ENCODE data around the gene FLYWCH1. TPM values are rescaled to one million over a fixed set of nuclear protein-coding genes. Genes with fewer than 3 reads are reported as not detected.

FLYWCH1 gene
- total RNA-seq, 1 donor from 2014 or later: 5.1 TPM

GRCh38 chr16:2896480-2897010 lies 15.2 kb upstream of the FLYWCH1 start:
- H3K36me3 ChIP-seq: no peaks in the 10 kb centered on the region

GRCh38 chr16:2897110-2897509 lies 14.6 kb upstream of the FLYWCH1 start:
- no peak overlapping the region for H3K4me3 ChIP-seq
- no peak for DNase-seq (ENCODE audit: low spot score)
- TF ChIP-seq EZH2phosphoT487 (IDR thresholded peaks at IDR 0.05): no peak
- no peak for TF ChIP-seq CTCF (IDR thresholded peaks at IDR 0.05)
- no peak for TF ChIP-seq EZH2 (IDR thresholded peaks at IDR 0.05)
- H2AFZ ChIP-seq (replicated peaks): no peak overlapping the region
- H3K9me3 ChIP-seq (ENCODE audit: low read depth): no peaks in the 10 kb centered on the region
- Mint-ChIP-seq H3K27ac (no peak overlapping the region), H3K4me3 (no peak overlapping the region), H3K4me1 (peaks cover 7% of the 10 kb centered on the region), H3K9me3 (no peaks in the 10 kb centered on the region), H3K36me3 (no peaks in the 10 kb centered on the region), H3K27me3 (ENCODE audit: insufficient read depth, low read depth) (no peaks in the 10 kb centered on the region)
- peaks cover 10% of the 10 kb centered on the region for H3K4me1 ChIP-seq
- no peak overlapping the region for H3K27ac ChIP-seq
- no peaks in the 10 kb centered on the region for H3K36me3 ChIP-seq
- no peak overlapping the region for H3K9ac ChIP-seq
- no peak overlapping the region for H3K4me2 ChIP-seq
- no peaks in the 10 kb centered on the region for H3K79me2 ChIP-seq (ENCODE audit: low read depth)
- peaks cover 11% of the 10 kb centered on the region for H4K20me1 ChIP-seq (ENCODE audit: low read depth)
- peaks cover 3% of the 10 kb centered on the region for H3F3A ChIP-seq (ENCODE audit: low read depth)
- no peaks in the 10 kb centered on the region for H3K27me3 ChIP-seq

More at GRCh38 chr16:2896480-2897010, 15.2 kb upstream of the FLYWCH1 start:
- Histone ChIP-seq H3F3A (ENCODE audit: low read depth) (peaks cover 3% of the 10 kb centered on the region), H3K4me2 (no peak overlapping the region), H3K4me3 (no peak overlapping the region), H4K20me1 (ENCODE audit: low read depth) (peaks cover 11% of the 10 kb centered on the region), H3K79me2 (ENCODE audit: low read depth) (no peaks in the 10 kb centered on the region), H3K27ac (no peak overlapping the region), H3K27me3 (no peaks in the 10 kb centered on the region), H3K9me3 (ENCODE audit: low read depth) (no peaks in the 10 kb centered on the region), H3K4me1 (peaks cover 10% of the 10 kb centered on the region), H3K9ac (no peak overlapping the region), H2AFZ (replicated peaks) (no peak overlapping the region)
- DNase-seq (ENCODE audit: low spot score): no peak
- H3K4me3 Mint-ChIP-seq: no peak overlapping the region
- no peaks in the 10 kb centered on the region for H3K27me3 Mint-ChIP-seq (ENCODE audit: insufficient read depth, low read depth)
- no peaks in the 10 kb centered on the region for H3K36me3 Mint-ChIP-seq
- TF ChIP-seq EZH2phosphoT487 (IDR thresholded peaks at IDR 0.05): no peak
- H3K9me3 Mint-ChIP-seq: no peaks in the 10 kb centered on the region
- peaks cover 7% of the 10 kb centered on the region for H3K4me1 Mint-ChIP-seq
- H3K27ac Mint-ChIP-seq: no peak overlapping the region

- H3K36me3 ChIP-seq: no peaks in the 10 kb centered on the region
- no peaks in the 10 kb centered on the region for H3K9me3 ChIP-seq (ENCODE audit: low read depth)
- Mint-ChIP-seq H3K27me3 (ENCODE audit: insufficient read depth, low read depth) (no peaks in the 10 kb centered on the region), H3K27ac (peak overlapping the region; percentile 62), H3K4me3 (peak overlapping the region; percentile 66), H3K4me1 (peaks cover 11% of the 10 kb centered on the region), H3K9me3 (no peaks in the 10 kb centered on the region), H3K36me3 (no peaks in the 10 kb centered on the region)
- H3F3A ChIP-seq (ENCODE audit: low read depth): peaks cover 13% of the 10 kb centered on the region
- no peak overlapping the region for H3K9ac ChIP-seq
- H3K4me2 ChIP-seq: no peak overlapping the region
- H3K4me3 ChIP-seq: no peak overlapping the region
- no peak for TF ChIP-seq CTCF (IDR thresholded peaks at IDR 0.05)
- no peak for TF ChIP-seq EZH2 (IDR thresholded peaks at IDR 0.05)
- TF ChIP-seq EZH2phosphoT487 (IDR thresholded peaks at IDR 0.05): no peak
- H3K27ac ChIP-seq: no peak overlapping the region
- peak; percentile 52 for DNase-seq (ENCODE audit: low spot score)
- H2AFZ ChIP-seq (replicated peaks): no peak overlapping the region
- peaks cover 11% of the 10 kb centered on the region for H4K20me1 ChIP-seq (ENCODE audit: low read depth)
- H3K79me2 ChIP-seq (ENCODE audit: low read depth): no peaks in the 10 kb centered on the region
- no peaks in the 10 kb centered on the region for H3K27me3 ChIP-seq
- peaks cover 10% of the 10 kb centered on the region for H3K4me1 ChIP-seq
Measured at GRCh38 chr16:2898831-2899563, 12.7 kb upstream of the FLYWCH1 start.

- Histone ChIP-seq H3K79me2 (ENCODE audit: low read depth) (no peaks in the 10 kb centered on the region), H3K4me2 (no peak overlapping the region), H3K9me3 (ENCODE audit: low read depth) (no peaks in the 10 kb centered on the region), H3F3A (ENCODE audit: low read depth) (peaks cover 14% of the 10 kb centered on the region), H2AFZ (replicated peaks) (no peak overlapping the region), H3K27me3 (no peaks in the 10 kb centered on the region), H3K9ac (no peak overlapping the region), H4K20me1 (ENCODE audit: low read depth) (peaks cover 11% of the 10 kb centered on the region), H3K36me3 (no peaks in the 10 kb centered on the region), H3K27ac (no peak overlapping the region), H3K4me3 (no peak overlapping the region), H3K4me1 (peaks cover 10% of the 10 kb centered on the region)
- no peak overlapping the region for H3K27ac Mint-ChIP-seq
- H3K4me3 Mint-ChIP-seq: no peak overlapping the region
- TF ChIP-seq EZH2phosphoT487 (IDR thresholded peaks at IDR 0.05): no peak
- TF ChIP-seq CTCF (IDR thresholded peaks at IDR 0.05): no peak
- no peak for TF ChIP-seq EZH2 (IDR thresholded peaks at IDR 0.05)
- H3K9me3 Mint-ChIP-seq: no peaks in the 10 kb centered on the region
- H3K36me3 Mint-ChIP-seq: no peaks in the 10 kb centered on the region
- H3K4me1 Mint-ChIP-seq: peaks cover 12% of the 10 kb centered on the region
- H3K27me3 Mint-ChIP-seq (ENCODE audit: insufficient read depth, low read depth): no peaks in the 10 kb centered on the region
- DNase-seq (ENCODE audit: low spot score): no peak
Measured at GRCh38 chr16:2899564-2900072, 12.1 kb upstream of the FLYWCH1 start.
